Measurements from ENCODE around the gene SPRING1. TPM values are rescaled to one million over a fixed set of nuclear protein-coding genes. Genes with fewer than 3 reads are reported as not detected.

SPRING1 gene
- total RNA-seq, 1 experiment from 2014 or later = 44.2 TPM

- Histone ChIP-seq H4K5ac (ENCODE audit: insufficient read length, low read depth, low read length) (no peak overlapping the region), H2BK120ac (ENCODE audit: low read depth, low read length, poor library complexity, severe bottlenecking) (no peak overlapping the region), H3K9ac (ENCODE audit: extremely low read depth, insufficient read length, low read length) (no peak overlapping the region), H3K56ac (ENCODE audit: insufficient read length, low read depth, low read length) (no peak overlapping the region), H4K20me1 (ENCODE audit: control insufficient read depth, insufficient read depth, insufficient read length) (no peaks in the 10 kb centered on the region), H3K4me1 (ENCODE audit: insufficient read depth, low read length) (peaks cover 2% of the 10 kb centered on the region; the same call in 1 of the 2 replicates), H2BK12ac (ENCODE audit: insufficient read length, low read depth, low read length) (no peak overlapping the region), H4K91ac (ENCODE audit: insufficient read length, low read depth, low read length) (no peak overlapping the region), H2AK5ac (ENCODE audit: insufficient read length, low read length) (no peak overlapping the region), H3K9me3 (ENCODE audit: control insufficient read depth, low read depth, low read length) (no peaks in the 10 kb centered on the region), H3K79me1 (ENCODE audit: insufficient read depth, low read depth, low read length, poor library complexity, severe bottlenecking) (no peaks in the 10 kb centered on the region), H2BK20ac (ENCODE audit: low read depth, low read length, poor library complexity, severe bottlenecking) (no peak overlapping the region), H3K79me2 (ENCODE audit: insufficient read depth, low read length) (no peaks in the 10 kb centered on the region), H3K23ac (ENCODE audit: insufficient read length, low read depth, low read length) (no peak overlapping the region), H2AFZ (ENCODE audit: low read length) (no peak overlapping the region), H3K4me2 (ENCODE audit: insufficient read depth, insufficient read length, low read length) (no peak overlapping the region), H4K8ac (replicated peaks; ENCODE audit: insufficient read length, low read depth, low read length) (no peak overlapping the region), H3K14ac (ENCODE audit: insufficient read depth, low read length) (no peak overlapping the region), H3K23me2 (ENCODE audit: insufficient read length, low read depth, low read length, poor library complexity, severe bottlenecking) (no peaks in the 10 kb centered on the region), H2BK15ac (ENCODE audit: low read depth, low read length) (no peak overlapping the region), H3T11ph (ENCODE audit: low read length) (no peak overlapping the region), H3K27me3 (ENCODE audit: insufficient read depth, low read length) (no peaks in the 10 kb centered on the region), H3K27ac (ENCODE audit: insufficient read length, low read depth, low read length) (no peak overlapping the region), H3K18ac (ENCODE audit: insufficient read length, low read depth, low read length) (no peak overlapping the region), H2BK5ac (ENCODE audit: insufficient read length, low read length) (no peak overlapping the region), H3K4ac (ENCODE audit: low read depth, low read length) (no peak overlapping the region)
- peaks cover 0 to 4% (median 0%) of the 10 kb centered on the region in 3 experiments; a peak in 1 of 7 replicates for H3K36me3 Mint-ChIP-seq (ENCODE audit: insufficient read depth in 1 of 3, low read depth in 3 of 3)
- H3K27me3 Mint-ChIP-seq (ENCODE audit: low read depth) = peaks cover 16% of the 10 kb centered on the region
- H3K4me3 Mint-ChIP-seq = peak overlapping the region in 1 of 2 experiments; percentile 81; a peak in 2 of 5 replicates
- DNase-seq = no peak
- H3K9me3 Mint-ChIP-seq = no peaks in the 10 kb centered on the region; a peak in 1 of 5 replicates
- no CpG with 5 or more reads among the region's 22 CpGs for WGBS (ENCODE audit: extremely low coverage, insufficient read length, low lambda C conversion rate)
- no peak overlapping the region for H3K27ac Mint-ChIP-seq
- no peak for TF ChIP-seq CTCF (conservative IDR thresholded peaks at IDR 0.05)
- peaks cover 25 to 29% of the 10 kb centered on the region in 2 experiments for H3K4me1 Mint-ChIP-seq
Measured at GRCh38 chr12:116694653-116695463, 43.0 kb downstream of the SPRING1 start.
